GM10266 (cell line): Measurements from ENCODE around the gene ZNF74.

Experiments used
- DNase-seq: peaks from one replicate; pipeline ENCODE4 v3.0.0; 2012; ENCODE audit errors: extremely low spot score
- TF ChIP-seq, protein P1 (sequence below): IDR thresholded peaks from 2 replicates; pipeline ENCODE4 v1.5.1; 2012; ENCODE audit warnings: mild to moderate bottlenecking, low read depth; ENCODE audit not compliant: control insufficient read depth, insufficient read depth; ENCODE audit errors: missing control alignments

ZNF74 gene

DNA sequence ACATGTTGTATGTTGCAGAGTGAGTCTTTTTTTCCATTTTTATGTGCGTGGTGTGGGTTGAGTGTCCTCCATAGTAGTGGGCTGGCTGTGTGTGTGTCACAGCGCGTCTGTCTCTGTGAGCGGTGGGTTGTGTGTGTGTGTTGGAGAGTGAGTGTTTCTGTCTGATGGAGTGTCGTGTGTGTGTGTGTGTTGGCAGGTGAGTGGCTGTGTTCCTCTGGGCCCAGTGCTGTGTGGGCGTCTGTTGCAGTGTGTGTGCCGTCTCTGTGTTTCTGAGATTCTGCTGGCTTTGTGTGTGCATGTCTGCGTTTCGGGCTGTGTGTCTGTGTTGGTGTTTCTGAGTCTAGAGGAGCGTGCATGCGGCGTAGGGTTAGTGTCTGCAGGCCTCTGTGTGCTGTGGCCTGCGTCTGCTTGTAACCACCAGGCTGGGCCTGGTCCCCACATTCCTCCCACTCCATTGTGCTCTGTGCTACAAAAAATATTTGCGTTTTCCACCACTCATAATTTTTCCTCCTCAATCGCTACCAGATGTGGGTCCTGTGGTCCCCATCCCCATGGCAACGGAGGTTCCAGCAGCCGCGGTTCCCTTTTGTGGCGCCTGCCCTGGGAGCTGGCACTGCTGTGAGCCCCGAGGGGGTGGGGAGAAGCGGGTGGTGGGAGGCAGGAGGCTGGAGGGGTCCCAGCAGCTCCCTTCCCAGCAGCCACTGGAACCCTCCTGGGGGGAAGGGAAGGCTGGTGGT lies 28.5 kb downstream of the ZNF74 start:
- TF ChIP-seq, protein P1, sequence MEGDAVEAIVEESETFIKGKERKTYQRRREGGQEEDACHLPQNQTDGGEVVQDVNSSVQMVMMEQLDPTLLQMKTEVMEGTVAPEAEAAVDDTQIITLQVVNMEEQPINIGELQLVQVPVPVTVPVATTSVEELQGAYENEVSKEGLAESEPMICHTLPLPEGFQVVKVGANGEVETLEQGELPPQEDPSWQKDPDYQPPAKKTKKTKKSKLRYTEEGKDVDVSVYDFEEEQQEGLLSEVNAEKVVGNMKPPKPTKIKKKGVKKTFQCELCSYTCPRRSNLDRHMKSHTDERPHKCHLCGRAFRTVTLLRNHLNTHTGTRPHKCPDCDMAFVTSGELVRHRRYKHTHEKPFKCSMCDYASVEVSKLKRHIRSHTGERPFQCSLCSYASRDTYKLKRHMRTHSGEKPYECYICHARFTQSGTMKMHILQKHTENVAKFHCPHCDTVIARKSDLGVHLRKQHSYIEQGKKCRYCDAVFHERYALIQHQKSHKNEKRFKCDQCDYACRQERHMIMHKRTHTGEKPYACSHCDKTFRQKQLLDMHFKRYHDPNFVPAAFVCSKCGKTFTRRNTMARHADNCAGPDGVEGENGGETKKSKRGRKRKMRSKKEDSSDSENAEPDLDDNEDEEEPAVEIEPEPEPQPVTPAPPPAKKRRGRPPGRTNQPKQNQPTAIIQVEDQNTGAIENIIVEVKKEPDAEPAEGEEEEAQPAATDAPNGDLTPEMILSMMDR, result no peak
- no peak for DNase-seq

DNA sequence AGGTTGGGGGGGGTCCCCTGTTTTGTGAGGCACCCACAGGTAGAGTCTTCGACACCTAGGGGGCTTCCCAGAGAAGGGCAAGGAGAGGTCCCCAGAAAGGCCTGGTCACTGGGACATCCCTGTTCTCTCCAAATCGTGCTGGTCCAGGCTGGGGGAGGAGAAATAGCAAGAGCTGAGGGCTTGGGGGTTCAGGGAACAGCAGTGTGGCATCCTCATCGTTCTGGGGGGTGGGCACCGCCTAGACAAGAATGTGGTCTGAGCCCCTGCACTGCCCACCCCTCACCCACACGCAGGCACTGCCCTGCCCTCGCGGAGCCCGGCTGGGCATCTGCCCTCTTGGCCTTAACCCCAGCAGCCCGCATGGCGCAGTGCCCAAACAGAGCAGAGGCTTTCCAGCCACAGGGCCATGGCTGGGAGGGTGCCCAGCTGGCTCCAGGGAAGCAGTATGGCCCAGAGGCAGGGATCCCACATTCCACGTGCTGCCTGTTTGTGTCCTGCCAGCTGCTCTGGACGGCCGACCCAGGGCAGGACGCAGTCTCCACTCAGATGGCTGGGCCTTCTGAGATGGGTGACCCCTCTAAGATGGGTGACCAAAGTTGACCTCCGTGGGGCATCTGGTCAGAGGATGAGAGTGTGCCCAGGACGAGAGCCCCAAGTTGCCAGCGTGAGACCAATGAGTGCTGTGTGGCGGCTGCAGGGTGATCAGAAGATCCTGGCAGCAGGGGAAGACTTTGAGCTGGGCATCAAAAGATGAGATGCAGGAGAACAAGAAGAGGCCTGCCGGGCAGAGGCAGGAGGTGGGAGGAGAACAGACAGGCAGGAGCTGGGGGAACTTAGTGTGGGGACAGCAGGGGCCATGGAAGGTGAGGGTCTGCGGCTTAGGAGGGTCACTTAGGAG lies 29.3 kb downstream of the ZNF74 start:
- no peak for DNase-seq
- TF ChIP-seq, protein P1, result no peak

- no peak for DNase-seq
- TF ChIP-seq, protein P1, result no peak
Measured at GRCh38 chr22:20423906-20424551, 30.1 kb downstream of the ZNF74 start.

DNA sequence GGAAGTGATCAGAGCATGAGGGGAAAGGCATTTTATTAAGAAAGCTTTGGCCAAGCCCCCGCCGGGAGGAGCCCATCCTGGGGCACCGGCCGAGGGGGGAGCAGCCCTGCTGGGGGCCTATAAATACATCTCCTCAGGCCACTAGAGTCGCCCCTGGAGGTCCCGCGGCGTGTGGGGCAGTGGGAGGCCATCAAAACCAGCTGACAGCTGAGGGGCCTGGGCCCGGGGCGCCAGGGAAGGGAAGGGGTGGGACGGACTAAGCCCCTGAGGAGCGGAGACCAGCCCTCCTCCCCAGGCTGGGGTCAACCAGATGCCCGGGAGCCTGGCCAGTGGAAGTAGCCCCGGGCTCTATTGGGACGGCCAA lies 30.6 kb downstream of the ZNF74 start:
- no peak for DNase-seq
- TF ChIP-seq, protein P1, result no peak

DNA sequence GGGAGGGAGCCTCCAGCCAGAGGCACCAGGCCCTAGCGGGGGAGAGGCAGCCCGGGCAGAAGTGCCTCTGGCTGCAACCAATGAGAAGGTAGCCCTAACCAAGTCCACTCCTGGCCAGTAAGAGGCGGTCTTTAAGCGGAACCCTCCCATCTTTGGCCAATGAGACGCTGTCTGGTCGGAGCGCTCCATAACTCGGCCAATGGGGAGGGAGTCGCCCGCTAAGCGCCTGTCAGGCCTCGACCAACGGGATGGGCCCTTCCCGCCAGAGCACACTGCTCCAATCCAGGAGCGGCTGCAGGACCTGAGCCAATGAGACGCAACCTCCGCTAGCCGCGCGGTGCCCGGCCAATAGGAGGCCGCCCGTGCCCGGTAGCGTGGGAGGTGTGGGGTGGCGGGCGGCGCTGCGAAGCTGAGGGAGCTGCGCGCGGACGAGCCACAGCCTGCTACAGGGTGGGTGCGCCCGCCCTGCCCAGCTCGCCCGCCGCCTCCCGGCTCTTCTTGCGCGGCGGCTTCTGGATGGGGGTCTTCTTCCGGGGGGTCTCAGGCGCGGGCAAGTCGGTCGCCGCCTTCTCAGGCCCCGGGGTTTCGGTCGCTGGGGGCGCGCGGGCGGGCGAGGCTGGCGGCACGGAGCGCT lies 31.1 kb downstream of the ZNF74 start:
- TF ChIP-seq, protein P1, result no peak
- DNase-seq, result no peak

- TF ChIP-seq, protein P1, result no peak
- no peak for DNase-seq
Measured at GRCh38 chr22:20425566-20426258, 31.8 kb downstream of the ZNF74 start.
